Erythroblast (primary cell): ENCODE measurements around the gene RNF115.
"Not testable (repeated sequence)": the region's sequence is repeated elsewhere in the genome, so short reads cannot be mapped to it uniquely, and the experiment has no call there.

Experiments
- DNase-seq, 2 experiments: peaks; one replicate each; lab custom pipeline; 2025; lab: John Stamatoyannopoulos, UW
- GATA1 ChIP-seq: IDR thresholded peaks from 2 replicates; pipeline ENCODE4 v1.6.1; 2011; ENCODE audit warnings: low read depth, mild to moderate bottlenecking, control low read depth, low read length, moderate library complexity
- POLR2A ChIP-seq: IDR thresholded peaks from 2 replicates; pipeline ENCODE4 v1.6.1; 2011; ENCODE audit warnings: mild to moderate bottlenecking, low read length

The RNF115 gene

DNA sequence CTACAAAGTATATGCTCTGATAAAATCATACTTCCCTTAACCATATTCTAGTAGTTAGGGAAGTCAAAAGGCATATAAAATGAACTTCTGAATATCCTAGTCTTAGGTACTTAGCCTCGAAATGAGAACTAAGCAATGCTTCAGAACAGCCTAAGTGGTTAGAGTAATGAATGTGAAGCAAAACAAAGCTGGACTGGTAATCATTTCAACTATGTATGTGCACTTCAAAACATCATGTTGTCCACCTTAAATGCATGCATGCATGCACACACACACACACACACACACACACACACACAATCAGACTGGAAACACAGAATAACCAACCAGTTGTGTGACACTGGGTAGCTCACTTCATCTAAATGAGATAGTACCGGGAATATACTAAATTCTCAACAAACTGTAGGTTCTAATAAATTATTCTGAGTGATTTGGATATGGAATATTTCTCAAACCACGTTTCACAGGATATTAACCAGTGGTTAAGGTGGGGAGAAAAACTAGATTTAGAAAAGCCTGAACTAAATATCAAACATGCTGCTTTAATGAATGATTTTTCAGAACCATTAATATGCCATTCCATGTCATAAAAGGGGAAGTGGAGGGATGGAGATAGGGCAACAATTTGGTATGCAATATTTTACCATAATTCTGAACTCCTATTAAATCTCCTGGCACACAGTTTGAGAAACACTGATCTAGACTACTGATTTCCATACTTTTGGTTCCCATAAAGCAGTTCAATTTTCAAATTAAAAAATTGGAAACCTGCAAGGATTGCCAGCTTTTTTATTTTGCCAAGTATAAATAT, 19.5 kb downstream of the RNF115 start:
- TF ChIP-seq POLR2A (no peak), GATA1 (no peak)
- DNase-seq: no peak

DNA sequence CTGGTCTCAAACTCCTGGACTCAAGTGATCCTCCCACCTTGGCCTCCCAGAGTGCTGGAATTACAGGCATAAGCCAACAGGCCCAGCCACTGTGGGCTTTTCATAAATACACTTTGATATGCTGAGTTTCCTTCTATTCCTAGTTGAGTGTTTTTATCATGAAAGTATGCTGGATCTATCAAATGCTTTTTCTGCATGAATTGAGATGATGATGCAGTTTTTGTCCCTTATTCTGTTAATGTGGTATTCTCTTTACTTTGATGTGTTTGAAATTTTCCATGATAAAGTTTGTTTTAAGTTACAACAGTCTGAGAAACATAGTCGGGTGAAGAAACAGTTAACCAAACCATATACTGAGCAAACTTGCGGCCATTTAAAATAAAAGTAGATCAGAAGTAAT, 24.1 kb downstream of the RNF115 start:
- TF ChIP-seq POLR2A (no peak), GATA1 (no peak)
- no peak for DNase-seq

GRCh38 chr1:145796753-145797152, 27.1 kb downstream of the RNF115 start:
- no peak for DNase-seq
- TF ChIP-seq GATA1: no peak
- TF ChIP-seq POLR2A: no peak

DNA sequence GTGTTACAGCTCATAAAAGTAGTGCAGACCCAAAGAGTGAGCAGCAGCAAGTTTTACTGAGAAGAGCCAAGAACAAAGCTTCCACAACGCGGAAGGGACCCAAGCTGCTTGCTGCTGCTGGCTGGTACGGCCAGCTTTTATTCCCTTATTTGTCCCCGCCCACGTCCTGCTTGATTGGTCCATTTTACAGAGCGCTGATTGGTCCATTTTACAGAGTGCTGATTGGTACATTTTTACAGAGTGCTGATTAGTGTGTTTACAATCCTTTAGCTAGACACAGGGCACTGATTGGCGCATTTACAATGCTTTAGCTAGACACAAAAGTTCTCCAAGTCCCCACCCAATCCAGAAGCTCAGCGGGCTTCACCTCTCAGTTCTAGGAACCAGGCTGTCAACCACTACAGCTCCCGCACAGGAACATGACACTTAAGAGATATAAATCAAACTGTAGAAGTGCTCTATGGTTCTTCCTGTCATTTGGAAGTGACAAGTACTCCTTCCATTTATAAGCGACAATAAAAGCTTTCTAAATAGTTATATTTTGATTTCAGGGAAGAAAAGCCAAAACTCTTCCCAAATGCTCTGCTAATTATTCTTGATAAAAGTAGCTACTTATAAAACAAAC, 28.5 kb downstream of the RNF115 start:
- TF ChIP-seq POLR2A (no peak), GATA1 (no peak)
- peak in 1 of 2 experiments; percentile 8 for DNase-seq

- no peak for DNase-seq
- TF ChIP-seq GATA1 (no peak), POLR2A (no peak)
Observed at GRCh38 chr1:145792484-145792883, 31.4 kb downstream of the RNF115 start.

- DNase-seq: not testable (repeated sequence)
Observed at GRCh38 chr1:145791860-145792259, 32.0 kb downstream of the RNF115 start.

- no peak for TF ChIP-seq GATA1
- TF ChIP-seq POLR2A: no peak
- DNase-seq: no peak
Observed at GRCh38 chr1:145788580-145788979, 35.3 kb downstream of the RNF115 start.

- TF ChIP-seq POLR2A (no peak), GATA1 (no peak)
- no peak for DNase-seq
Observed at GRCh38 chr1:145786271-145786670, 37.6 kb downstream of the RNF115 start.

DNA sequence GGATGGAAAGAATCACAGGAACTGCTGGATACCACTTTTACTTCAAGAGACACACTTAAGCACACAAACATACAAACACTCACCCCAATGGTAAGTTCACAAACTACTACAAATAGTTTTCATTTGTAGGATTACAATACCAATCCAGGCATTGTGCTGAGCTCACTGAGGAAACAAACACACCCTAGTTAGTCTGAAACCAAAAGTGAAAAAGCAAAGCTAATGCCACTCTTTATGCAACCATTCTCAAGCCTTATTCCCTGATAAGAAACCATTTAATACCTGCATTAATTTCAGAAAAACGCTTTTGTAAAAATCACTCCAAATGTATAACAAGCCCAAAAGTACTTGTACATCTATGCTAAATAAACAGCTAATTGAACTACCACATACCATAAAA, 38.3 kb downstream of the RNF115 start:
- no peak for DNase-seq
- TF ChIP-seq POLR2A: no peak

- TF ChIP-seq POLR2A: no peak
- no peak for TF ChIP-seq GATA1
- DNase-seq: no peak
Observed at GRCh38 chr1:145784409-145784808, 39.5 kb downstream of the RNF115 start.

GRCh38 chr1:145782272-145783099, 41.4 kb downstream of the RNF115 start:
- no peak for DNase-seq
- TF ChIP-seq GATA1 (no peak), POLR2A (no peak)

- no peak for DNase-seq
- TF ChIP-seq POLR2A (no peak), GATA1 (no peak)
Observed at GRCh38 chr1:145778146-145778540, 45.8 kb downstream of the RNF115 start.

DNA sequence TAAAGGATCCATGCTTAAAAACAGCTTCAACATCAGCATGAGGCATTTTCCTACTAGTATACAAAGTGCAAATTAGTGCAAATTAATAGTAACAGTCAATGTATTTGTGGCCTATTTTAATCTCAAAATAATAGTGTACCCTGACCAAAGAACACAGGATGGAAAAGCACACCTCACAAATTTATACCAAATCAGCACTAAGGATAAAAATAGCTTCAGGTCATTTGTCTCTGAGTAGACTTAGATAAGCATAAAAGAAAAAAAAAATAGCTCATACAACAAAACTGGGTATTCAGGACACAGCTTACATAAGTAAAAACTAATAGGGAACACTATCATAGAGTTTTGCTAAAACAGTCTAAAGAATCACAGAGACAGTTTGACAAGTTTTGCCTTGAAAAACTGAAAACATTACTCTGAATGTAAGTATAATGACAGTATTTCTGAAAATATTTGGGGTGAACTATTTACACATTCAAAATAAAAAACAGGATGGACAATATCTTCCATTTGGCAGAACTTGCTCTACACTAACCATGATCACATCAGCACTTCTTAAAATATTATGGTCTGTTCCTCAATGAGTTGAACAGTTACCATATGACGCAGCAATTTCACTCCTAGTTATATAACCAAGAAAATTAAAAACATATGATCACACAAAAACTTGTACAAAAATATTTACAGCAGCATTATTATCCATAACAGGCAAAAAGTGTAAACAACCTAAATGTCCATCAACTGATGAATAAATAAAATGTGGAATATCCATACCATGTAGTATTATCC, 46.3 kb downstream of the RNF115 start:
- TF ChIP-seq POLR2A (no peak), GATA1 (no peak)
- DNase-seq: peak in 1 of 2 experiments; percentile 36

GRCh38 chr1:145773423-145773822, 50.5 kb downstream of the RNF115 start:
- DNase-seq: no peak
- no peak for TF ChIP-seq GATA1
- TF ChIP-seq POLR2A: no peak
